Iris pigment epithelial cell (primary cell): ENCODE measurements around the gene TM4SF18.
"Not testable (repeated sequence)": the region's sequence is repeated elsewhere in the genome, so short reads cannot be mapped to it uniquely, and the experiment has no call there.

Experiments used
- DNase-seq: peaks from one replicate; pipeline ENCODE4 v3.0.0-alpha.2; 2011; ENCODE audit warnings: low read depth

The TM4SF18 gene, protein sequence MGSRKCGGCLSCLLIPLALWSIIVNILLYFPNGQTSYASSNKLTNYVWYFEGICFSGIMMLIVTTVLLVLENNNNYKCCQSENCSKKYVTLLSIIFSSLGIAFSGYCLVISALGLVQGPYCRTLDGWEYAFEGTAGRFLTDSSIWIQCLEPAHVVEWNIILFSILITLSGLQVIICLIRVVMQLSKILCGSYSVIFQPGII

DNA sequence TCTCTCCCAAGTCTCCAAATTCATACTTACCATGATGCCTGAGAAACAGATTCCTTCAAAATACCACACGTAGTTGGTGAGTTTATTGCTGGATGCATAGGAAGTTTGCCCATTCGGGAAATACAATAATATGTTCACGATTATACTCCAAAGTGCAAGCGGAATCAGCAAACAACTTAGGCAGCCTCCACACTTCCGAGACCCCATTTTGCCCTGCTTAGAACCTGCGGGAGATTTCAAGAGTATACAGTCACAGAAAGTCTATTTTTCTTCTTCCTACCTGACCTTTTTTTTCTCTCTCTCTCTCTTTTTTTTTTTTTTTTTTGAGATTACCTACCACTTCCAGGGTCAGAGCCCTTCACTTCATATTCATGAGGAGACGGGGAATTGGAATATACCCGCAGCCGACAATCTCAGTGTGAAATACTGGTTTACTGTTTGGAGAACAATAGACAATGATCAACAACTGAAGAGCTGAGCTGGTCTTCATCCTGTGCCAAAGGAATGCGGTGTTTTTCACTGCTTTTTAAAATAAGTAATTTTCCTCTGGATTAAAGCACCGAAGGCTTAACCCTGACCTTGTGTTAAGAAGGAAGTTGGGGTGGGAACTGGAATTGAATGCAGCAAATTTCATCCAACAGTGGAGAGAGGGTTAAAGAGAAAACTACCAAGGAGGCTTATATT is at the start of gene TM4SF18:
TSS of gene TM4SF18 (minus strand) at position 461 of the 684 bp plus-strand sequence. CDS start at position 207, 254 bp downstream.
- peak; percentile 27 for DNase-seq

DNA sequence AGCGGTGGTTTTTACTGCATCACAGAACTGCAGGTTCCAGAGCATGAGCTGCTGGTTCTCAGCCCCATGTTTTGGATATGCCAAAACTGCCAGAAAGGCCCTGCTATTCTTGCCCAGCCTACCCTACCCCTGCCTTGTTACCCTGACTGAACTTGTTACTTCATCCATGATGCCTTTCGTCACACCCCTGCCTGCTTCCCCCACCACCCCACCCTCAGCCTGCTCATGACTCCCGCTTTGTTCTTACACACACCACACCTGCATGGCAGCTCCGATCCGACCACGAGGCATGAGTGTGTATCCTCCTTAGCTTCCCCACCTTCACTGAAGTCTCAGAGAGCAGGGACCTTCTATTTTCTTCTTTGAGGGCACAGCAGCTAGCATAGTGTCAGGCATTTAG is 49.1 kb upstream of the TM4SF18 start:
- peak; percentile 56 for DNase-seq

DNA sequence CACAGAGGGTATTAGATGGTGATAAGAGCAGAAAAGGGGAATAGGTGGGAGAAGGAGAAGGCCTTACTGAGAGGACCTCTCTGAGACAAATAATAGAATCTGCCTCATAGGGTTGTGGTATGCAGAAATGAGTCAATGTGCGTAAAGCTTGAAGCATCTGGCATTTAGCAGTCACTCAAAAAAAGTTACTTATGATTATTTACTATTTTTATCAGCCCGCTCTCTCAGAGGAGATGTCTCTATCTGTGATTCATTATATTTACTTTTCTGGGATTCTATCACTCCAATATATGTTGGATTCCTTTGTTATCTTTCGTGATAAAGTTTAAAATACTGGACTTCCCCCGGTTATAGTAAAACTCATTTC is 48.6 kb upstream of the TM4SF18 start:
- peak; percentile 95 for DNase-seq

DNA sequence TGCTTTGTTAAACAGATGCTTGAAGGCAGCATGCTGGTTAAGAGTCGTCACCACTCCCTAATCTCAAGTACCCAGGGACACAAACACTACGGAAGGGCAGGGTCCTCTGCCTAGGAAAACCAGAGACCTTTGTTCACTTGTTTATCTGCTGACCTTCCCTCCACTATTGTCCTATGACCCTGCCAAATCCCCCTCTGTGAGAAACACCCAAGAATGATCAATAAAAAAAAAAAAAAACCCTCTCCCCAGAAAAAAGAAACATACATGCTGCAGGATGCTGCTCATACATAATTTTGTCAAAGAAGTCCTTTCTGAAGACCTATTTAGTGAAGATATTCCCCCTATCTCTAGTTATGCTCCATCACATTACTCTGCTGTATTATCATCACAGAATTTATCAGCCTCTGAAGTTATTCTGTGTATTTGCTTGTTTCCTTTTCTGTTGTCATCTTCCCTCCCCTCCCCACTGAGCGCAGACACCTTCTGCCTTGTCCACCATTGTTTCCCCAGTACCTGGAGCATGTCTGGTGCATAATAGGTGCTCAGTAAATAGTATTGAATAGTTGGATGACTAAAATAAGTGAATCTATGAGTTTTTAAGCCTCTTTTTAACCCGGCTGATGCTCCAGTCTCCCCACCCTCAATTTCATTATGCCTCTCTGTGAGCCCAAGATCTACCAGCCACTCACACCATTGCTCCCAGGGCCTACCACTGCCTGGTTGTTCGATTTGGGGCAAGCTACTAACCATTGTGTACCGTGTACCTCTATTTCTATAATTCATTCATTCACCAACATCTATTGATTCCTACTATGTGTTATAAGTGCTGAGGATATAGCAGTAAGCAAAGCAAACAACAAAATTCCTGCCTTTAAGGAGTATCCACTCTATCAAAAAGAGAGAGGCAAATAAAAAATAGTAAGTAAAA is 48.0 kb upstream of the TM4SF18 start:
- no peak for DNase-seq

DNA sequence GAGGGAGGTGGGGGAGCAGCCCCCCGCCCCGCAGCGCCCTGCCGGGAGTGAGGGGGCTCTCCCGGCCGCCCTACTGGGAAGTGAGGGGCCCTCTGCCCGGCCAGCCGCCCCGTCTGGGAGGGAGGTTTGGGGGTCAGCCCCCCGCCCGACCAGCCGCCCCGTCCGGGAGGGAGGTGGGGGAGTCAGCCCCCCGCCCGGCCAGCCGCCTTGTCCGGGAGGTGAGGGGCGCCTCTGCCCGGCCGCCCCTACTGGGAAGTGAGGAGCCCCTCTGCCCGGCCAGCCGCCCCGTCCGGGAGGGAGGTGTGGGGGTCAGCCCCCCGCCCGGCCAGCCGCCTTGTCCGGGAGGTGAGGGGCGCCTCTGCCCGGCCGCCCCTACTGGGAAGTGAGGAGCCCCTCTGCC is 46.8 kb upstream of the TM4SF18 start:
- not testable (repeated sequence) for DNase-seq

DNA sequence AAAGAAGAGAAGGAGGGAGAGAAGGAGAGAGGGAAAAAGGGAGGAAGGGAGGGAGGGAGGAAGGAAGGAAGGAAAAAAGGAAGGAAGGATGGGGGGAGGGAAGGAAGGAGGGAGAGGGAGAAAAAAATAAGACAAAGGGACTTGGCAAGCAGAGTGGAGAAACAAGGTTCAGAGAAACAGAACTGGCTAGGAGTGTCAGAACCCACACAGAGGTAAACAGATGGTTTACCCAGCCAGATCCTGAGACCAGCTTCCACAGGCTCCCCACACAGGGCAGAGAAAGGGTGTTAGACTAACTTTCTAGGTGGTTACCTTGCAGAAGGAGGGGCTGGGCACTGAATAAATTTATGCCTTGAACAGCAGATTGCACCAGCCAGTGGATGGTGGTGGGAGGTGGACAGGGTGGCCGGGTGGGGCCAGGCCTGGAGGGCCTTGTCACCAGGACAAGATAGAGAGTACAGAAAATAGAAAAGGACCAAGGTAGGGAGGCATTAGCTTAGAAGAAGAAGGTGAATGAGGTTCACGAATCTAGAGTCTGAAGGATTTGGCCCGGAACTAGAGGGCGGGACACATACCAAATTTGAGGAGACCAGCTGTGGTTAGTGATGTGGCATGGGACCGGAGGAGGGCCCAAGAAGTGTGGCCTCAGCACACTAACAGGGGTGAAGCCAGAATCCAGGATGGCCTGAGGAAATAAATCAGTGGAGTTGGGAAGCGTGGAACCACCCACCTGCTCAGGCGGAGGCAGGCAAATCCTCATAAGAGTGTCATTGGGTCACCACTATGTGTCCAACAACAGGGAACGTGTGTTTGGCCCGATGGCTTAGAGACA is 45.3 kb upstream of the TM4SF18 start:
- no peak for DNase-seq

DNA sequence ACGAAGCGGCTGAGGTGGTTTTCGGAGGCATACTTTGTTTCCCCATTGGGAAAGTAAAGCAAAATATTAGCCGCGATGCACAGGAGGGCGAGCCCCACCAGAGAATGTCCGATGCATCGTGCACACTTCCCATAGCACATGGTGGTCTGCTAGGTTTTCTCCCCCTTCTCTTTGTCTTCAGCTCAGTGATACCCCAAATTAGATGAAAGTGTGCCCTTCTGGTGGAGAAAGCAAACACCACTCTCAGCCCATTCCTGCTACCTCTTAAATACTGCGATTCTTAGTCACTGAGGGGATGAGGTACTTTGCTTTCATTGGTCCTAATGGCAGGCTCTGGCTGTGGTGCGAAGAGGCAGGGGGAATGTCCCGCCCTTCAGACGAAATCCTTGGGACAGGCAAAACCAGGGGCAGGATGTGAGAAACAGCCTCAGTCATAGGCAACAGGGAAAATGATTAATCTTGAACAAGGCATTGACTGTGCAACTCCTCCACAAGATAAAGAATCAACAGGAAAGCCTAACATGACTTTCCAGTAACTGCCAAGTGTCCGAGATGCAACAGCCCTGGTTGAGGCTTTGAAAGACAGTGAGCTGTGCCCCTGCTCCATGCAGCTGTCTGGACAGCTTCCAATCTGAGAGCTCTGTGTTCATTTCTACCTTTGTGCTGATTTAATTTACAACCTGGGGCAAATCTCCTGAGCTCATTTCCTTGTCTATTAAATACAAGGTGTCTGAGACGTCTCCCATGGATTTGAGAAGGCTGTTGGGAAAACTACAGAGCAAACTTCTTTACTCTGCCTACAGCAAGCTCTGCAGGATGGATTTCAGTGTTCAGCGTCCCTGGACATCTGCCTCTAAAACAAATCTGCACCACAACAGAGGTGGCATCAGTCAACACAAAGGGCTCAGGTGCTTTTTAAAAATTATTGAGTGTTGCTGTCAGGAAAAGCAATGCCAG is 44.2 kb upstream of the TM4SF18 start, which contains the start of gene TM4SF1:
TSS of gene TM4SF1 (minus strand) at position 242 of the 957 bp plus-strand sequence. CDS start at position 140, 102 bp downstream.
- peak; percentile 98 for DNase-seq

DNA sequence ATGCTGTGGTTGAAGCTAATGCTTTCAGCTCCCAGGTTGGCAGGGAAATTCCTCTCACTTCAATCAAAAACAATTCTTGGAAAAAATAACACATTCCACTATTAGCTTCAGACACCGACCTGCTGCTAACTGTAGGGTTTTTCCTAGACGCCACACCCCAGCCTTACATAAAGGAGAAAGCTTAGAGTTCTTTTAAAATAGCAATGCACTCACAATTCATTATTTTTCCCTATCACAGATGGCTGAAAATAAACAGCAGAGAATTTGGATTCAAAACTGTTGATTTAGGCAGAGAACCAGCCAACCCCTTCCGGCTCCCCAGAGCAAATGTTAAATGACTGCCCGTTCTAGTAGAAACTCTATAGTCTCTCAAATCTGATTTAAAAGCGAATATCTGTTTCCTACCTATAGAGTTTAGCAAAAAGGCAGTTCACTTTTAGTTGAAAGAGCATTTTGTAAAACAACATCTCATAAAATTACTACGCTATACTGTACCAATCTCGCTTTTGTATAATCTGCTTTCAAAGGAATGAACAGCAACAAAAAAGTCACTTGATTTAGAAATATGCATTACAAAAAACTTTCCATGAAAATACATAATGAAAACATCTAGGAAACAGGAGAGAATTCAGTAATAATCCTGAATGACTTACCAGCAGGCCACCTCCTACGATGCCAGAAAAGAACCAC is 43.4 kb upstream of the TM4SF18 start:
- peak; percentile 54 for DNase-seq

DNA sequence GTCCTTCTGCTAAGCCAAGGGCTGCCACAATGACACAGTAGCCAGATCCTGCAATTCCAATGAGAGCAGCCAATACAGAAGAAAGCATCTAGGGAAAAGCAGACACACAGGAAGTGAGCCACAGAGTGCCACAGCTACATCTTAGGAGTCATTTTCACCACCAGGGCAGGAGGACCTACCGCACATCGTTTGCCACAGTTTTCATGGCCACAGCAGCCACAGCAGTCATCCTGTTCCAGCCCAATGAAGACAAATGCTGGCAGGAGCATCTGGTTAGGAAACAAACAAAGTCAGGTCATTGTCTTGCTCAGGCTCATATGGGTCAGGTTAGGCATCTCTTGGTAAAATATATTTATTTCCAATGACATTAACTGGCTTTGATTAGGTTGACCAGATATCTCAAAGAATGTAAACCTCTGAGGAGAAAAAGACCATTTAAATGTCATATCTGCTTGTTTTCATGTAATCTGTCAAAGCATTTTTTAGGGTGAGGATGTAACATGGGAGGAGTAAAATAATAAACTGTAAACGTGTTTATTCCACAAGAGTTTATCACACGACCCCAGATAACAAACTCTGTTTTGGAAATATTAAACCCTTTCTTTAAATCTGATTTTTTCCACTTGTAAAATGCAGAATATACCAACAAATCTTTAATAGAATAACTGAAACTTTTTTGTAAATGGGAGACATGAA is 42.2 kb upstream of the TM4SF18 start:
- no peak for DNase-seq

DNA sequence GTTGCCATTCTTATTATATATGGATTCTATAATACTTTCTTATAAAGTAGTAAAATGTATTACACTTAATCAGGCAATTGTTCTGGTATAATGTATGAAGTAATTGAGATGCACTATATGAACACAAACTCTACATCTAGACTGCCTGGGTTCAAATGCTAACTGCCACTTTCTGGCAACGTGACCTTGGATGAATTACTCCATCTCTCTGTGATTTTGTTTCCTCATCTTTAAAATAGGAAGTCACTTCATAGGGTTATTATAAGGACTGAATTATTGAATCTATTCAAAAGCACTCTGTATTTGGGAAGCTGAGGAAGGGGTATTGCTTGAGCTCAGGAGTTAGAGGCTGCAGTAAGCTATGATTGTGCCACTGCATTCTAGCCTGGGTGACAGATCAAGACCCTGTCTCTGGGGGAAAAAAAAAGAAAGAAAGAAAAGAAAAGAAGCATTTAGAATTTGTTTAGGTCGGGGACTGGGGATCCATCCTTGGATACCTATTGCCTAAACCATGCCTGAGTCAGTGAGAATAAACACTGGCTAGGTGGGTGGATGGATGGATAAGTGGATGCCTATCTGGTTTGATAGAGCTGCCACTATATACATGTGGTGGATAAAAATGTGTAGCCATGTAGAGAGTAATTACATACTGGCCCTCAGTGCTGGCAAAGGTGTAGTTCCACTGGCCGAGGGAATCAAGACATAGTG is 41.5 kb upstream of the TM4SF18 start:
- DNase-seq = no peak

DNA sequence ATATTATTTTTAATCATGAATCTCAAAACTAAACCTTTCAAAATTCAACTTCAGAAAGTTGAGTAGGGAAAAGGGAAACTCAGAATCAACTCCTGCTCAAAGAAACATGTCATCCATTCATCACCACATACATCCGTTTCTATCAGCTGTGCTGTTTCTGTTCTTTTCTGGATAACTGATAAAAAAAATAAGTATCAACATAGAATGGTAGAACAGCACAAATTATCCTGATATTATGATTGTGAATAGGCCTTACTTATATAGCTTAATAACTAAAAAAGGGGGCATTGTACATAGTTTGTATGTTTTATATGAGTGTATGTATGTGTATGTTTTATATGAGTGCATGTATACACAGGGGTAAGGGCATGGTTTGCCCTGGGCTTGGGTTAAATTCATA is 41.0 kb upstream of the TM4SF18 start:
- no peak for DNase-seq

DNA sequence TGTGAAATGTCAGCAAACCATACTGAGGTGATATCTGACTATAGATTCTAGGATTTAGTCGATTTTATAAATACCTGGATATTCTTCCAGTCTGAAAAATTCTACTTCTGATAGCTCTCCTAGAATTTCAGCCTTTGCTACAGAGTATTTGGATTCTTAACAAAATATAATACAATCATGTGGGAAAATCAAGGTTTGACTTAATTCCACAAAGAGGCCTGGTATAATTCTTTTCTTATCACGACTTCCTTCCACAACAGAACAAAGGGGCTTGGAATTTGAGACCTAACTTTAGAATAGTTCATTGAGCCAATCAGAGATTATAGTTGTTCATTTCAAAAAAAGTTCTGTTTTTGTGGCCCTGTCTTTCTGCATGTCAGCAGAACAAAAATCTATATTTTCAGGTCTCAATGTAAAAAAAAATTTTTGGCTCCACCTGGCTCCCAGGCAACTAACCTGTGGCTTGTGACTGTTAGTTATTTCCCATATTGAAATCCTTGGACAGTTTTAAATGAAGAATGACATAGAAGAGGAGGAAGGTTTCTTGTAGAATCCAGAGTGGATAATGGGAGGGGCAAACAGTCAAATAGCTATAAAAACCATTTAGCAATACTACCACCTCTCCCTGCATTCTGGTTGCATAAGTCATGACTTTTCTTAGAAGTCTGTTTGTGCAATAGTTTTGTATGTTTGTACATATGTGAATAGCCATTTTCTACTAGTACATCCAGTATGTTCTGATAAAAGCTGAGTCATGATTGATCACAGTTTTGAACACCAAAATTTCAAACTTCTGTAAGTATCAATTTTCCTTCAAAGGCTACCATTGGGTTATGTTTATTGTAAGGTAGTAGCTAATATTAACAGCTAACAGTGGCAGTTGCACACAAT is 40.0 kb upstream of the TM4SF18 start:
- peak; percentile 92 for DNase-seq

DNA sequence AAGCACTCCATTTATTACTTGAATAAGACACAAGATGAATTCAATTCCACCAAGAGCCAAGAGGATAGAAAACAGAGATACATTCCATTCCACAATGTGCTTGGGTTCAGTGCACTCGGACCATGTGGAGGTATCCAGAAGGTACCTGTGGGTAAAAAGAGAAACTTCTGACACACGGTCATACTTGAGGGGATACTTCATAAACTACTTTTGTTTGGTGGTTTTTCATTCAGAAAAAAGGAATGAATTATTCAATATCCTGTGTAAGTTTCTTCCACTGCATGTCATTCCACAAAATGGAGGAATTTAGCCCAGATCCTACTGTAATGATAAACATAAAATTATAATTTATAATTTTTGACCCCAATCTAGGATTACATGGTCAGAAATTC is 38.3 kb upstream of the TM4SF18 start:
- DNase-seq = no peak

DNA sequence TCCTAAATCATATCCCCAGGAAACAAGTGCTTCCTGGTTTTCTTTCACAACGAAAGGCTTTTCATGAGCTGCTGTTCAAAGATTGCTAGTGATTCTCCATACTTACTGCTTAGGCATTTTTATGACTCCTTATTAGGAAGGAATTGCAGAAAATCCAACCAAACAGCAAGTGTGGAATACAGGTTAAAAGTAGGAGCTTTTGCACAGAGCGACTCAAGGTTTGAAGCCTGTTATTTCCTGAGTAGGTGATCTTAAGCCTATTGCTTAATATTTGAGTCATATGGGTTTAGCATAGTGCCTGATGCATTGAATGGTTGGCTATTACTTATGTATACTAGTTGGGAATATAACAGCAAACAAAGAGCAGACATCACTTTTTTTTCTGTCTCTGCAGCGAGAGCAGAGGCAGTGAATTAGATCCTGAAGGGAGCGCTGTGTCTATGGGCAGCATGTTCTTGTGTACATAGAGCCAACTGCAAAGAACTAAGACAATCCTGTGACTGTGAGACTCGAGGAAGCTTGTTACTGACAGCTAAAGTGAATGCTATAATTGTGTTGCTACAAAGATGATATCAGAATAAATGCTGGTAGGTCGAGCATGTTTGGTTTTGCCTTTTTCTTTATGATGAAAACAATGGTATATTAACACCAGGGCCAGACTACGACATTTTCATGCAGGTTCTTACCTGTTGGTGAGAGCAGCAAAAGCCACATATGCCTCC is 37.7 kb upstream of the TM4SF18 start:
- DNase-seq = peak; percentile 79

DNA sequence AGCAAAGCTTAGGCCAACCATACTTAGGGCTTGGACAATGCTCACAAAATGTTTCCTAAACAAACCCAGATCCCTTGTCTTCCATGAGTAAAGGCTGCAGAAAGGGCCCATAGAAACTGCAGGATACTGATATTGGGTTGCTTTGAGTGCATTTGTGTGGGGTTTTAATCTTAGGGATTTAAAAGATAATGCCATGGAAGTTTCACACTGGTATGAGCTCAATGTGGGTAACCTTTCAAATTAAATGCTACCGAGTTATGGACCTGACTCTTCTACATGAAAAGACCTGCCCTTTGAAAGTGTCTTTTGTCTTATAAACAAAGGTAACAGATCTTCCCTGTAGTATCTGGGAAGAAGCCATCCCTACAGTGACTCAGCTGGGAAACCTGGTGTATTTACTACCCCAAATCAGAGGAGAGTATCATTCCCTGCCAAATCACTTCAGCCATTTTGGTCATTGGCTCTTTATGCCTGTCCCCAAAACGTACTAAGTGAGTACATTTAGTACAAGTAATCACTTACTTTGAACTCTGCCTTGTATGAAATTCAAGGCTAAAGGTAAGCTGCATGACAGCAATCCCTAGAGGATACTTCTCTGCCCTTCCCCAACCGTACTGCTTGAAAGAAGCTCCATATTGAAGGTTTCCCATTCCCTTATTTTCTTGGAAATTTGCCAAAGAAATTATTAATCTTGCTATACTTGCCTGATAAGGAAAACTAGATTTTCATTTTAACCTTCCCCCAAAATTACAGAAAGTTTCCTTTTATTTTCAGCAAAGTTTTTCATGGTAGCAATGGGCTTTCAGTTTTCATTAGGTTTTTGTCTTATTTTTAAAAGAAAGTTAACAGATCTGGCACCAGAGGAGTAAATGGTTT is 36.8 kb upstream of the TM4SF18 start:
- DNase-seq = no peak
